Trophoblast cell (in vitro differentiated cells and primary cell): Measurements from ENCODE around the gene CYTIP.

Experiments
- DNase-seq, 2 donors: peaks; one replicate each; pipeline ENCODE4 v3.0.0-alpha.2; 2016
- H2AFZ ChIP-seq: 2 replicates; pipeline ENCODE4 v1.6.1; 2013; ENCODE audit warnings: low read length, moderate library complexity, mild to moderate bottlenecking; ENCODE audit not compliant: insufficient read depth, poor library complexity
- H2AK5ac ChIP-seq: 2 replicates; pipeline ENCODE4 v1.6.1; 2013; ENCODE audit warnings: mild to moderate bottlenecking, low read length
- H2BK120ac ChIP-seq: 2 replicates; pipeline ENCODE4 v1.6.1; 2013; ENCODE audit warnings: low read length, mild to moderate bottlenecking, moderate library complexity; ENCODE audit not compliant: insufficient read depth, poor library complexity
- H2BK12ac ChIP-seq: 2 replicates; pipeline ENCODE4 v1.6.1; 2013; ENCODE audit warnings: mild to moderate bottlenecking, low read length, moderate library complexity
- H2BK5ac ChIP-seq: 2 replicates; pipeline ENCODE4 v1.6.1; 2013; ENCODE audit warnings: low read length, low read depth, moderate library complexity, mild to moderate bottlenecking; ENCODE audit not compliant: poor library complexity
- H3K14ac ChIP-seq: 2 replicates; pipeline ENCODE4 v1.6.1; 2013; ENCODE audit warnings: mild to moderate bottlenecking, low read length
- H3K18ac ChIP-seq: 2 replicates; pipeline ENCODE4 v1.6.1; 2013; ENCODE audit warnings: mild to moderate bottlenecking, low read length
- H3K23ac ChIP-seq: 2 replicates; pipeline ENCODE4 v1.6.1; 2013; ENCODE audit warnings: low read length
- H3K27ac ChIP-seq: 2 replicates; pipeline ENCODE4 v1.5.1; 2013; ENCODE audit warnings: low read depth, mild to moderate bottlenecking, inconsistent platforms, low read length, moderate library complexity
- H3K27me3 ChIP-seq: 2 replicates; pipeline ENCODE4 v1.6.1; 2013; ENCODE audit warnings: inconsistent platforms, mild to moderate bottlenecking, low read length, moderate library complexity; ENCODE audit not compliant: insufficient read depth
- H3K36me3 ChIP-seq, 2 experiments: 1 replicate in 1 of 2; 2 replicates in 1 of 2; pipeline ENCODE4 v1.6.1; 2013; ENCODE audit warnings: low read length in 2 of 2, mild to moderate bottlenecking in 2 of 2, moderate library complexity in 1 of 2; ENCODE audit not compliant: insufficient read depth in 2 of 2, control insufficient read depth in 1 of 2
- H3K4ac ChIP-seq: 2 replicates; pipeline ENCODE4 v1.6.1; 2013; ENCODE audit warnings: low read depth, mild to moderate bottlenecking, low read length, moderate library complexity
- H3K4me1 ChIP-seq, 2 experiments: 1 replicate in 1 of 2; 2 replicates in 1 of 2; pipeline ENCODE4 v1.6.1; 2013; ENCODE audit warnings: low read length in 2 of 2, mild to moderate bottlenecking in 2 of 2, moderate library complexity in 1 of 2; ENCODE audit not compliant: insufficient read depth in 2 of 2, control insufficient read depth in 1 of 2
- H3K4me2 ChIP-seq: 2 replicates; pipeline ENCODE4 v1.6.1; 2013; ENCODE audit warnings: inconsistent platforms, mild to moderate bottlenecking, low read length, moderate library complexity
- H3K4me3 ChIP-seq: 2 replicates; pipeline ENCODE4 v1.5.1; 2013; ENCODE audit warnings: mild to moderate bottlenecking, low read depth, low read length, inconsistent platforms
- H3K79me1 ChIP-seq: one replicate; pipeline ENCODE4 v1.6.1; 2013; ENCODE audit warnings: low read length
- H3K79me2 ChIP-seq: 2 replicates; pipeline ENCODE4 v1.6.1; 2013; ENCODE audit warnings: low read length, mild to moderate bottlenecking; ENCODE audit not compliant: control insufficient read depth, insufficient read depth, poor library complexity
- H3K9ac ChIP-seq: 2 replicates; pipeline ENCODE4 v1.6.1; 2013; ENCODE audit warnings: mild to moderate bottlenecking, low read length
- H3K9me3 ChIP-seq: 2 replicates; pipeline ENCODE4 v1.6.1; 2013; ENCODE audit warnings: low read depth, mild to moderate bottlenecking, control low read depth, inconsistent platforms, low read length; ENCODE audit not compliant: insufficient read depth
- H4K12ac ChIP-seq: 2 replicates; pipeline ENCODE4 v1.6.1; 2013; ENCODE audit warnings: low read depth, mild to moderate bottlenecking, low read length, moderate library complexity
- H4K8ac ChIP-seq: 2 replicates; pipeline ENCODE4 v1.6.1; 2013; ENCODE audit warnings: low read depth, mild to moderate bottlenecking, low read length, moderate library complexity
- H4K91ac ChIP-seq: one replicate; pipeline ENCODE4 v1.6.1; 2013; ENCODE audit warnings: low read depth, mild to moderate bottlenecking, low read length, moderate library complexity
- WGBS: extraction: QIAGEN DNeasy Blood & Tissue Kit; methylation state at CpG from one replicate; pipeline ENCODE4 v1.1.7; 2013; ENCODE audit warnings: missing lambda C conversion rate; ENCODE audit not compliant: insufficient read length, insufficient coverage; ENCODE audit errors: extremely low coverage; 5-methylcytosine and 5-hydroxymethylcytosine counted together

Gene CYTIP

GRCh38 chr2:157473581-157473980 lies 29.7 kb upstream of the CYTIP start:
- Histone ChIP-seq H3K36me3 (no peaks in the 10 kb centered on the region), H3K23ac (no peak overlapping the region), H3K4me2 (no peak overlapping the region), H3K14ac (no peak overlapping the region), H3K4ac (no peak overlapping the region), H4K8ac (no peak overlapping the region), H4K91ac (no peak overlapping the region), H2AK5ac (no peak overlapping the region), H3K79me2 (no peaks in the 10 kb centered on the region), H3K27ac (no peak overlapping the region), H3K27me3 (no peaks in the 10 kb centered on the region), H2BK12ac (no peak overlapping the region), H3K9me3 (no peaks in the 10 kb centered on the region), H4K12ac (no peak overlapping the region), H3K79me1 (no peaks in the 10 kb centered on the region), H3K9ac (no peak overlapping the region), H2BK120ac (no peak overlapping the region), H3K4me3 (no peak overlapping the region), H3K18ac (no peak overlapping the region), H3K4me1 (no peaks in the 10 kb centered on the region), H2AFZ (no peak overlapping the region), H2BK5ac (no peak overlapping the region)
- peak in 1 of 2 donors; percentile 24 for DNase-seq

GRCh38 chr2:157471078-157471477 lies 27.2 kb upstream of the CYTIP start:
- DNase-seq, result no peak
- Histone ChIP-seq H3K9ac (no peak overlapping the region), H3K4me3 (no peak overlapping the region), H2BK120ac (no peak overlapping the region), H3K4me2 (no peak overlapping the region), H3K14ac (no peak overlapping the region), H3K79me1 (no peaks in the 10 kb centered on the region), H3K9me3 (no peaks in the 10 kb centered on the region), H2AFZ (no peak overlapping the region), H3K23ac (no peak overlapping the region), H2BK5ac (no peak overlapping the region), H3K18ac (no peak overlapping the region), H3K79me2 (no peaks in the 10 kb centered on the region), H3K4ac (no peak overlapping the region), H2BK12ac (no peak overlapping the region), H4K8ac (no peak overlapping the region), H3K36me3 (no peaks in the 10 kb centered on the region), H3K4me1 (no peaks in the 10 kb centered on the region), H3K27ac (no peak overlapping the region), H3K27me3 (no peaks in the 10 kb centered on the region), H4K91ac (no peak overlapping the region), H4K12ac (no peak overlapping the region), H2AK5ac (no peak overlapping the region)
- no CpG with 5 or more reads among the region's 3 CpGs for WGBS

GRCh38 chr2:157470321-157470720 lies 26.4 kb upstream of the CYTIP start:
- no peak overlapping the region for H3K4me2 ChIP-seq
- H3K4me3 ChIP-seq, result no peak overlapping the region
- H3K27ac ChIP-seq, result no peak overlapping the region
- H3K79me2 ChIP-seq, result no peaks in the 10 kb centered on the region
- no peak overlapping the region for H4K12ac ChIP-seq
- H3K14ac ChIP-seq, result no peak overlapping the region
- H3K36me3 ChIP-seq, result no peaks in the 10 kb centered on the region
- H2BK120ac ChIP-seq, result no peak overlapping the region
- H3K79me1 ChIP-seq, result no peaks in the 10 kb centered on the region
- H3K18ac ChIP-seq, result no peak overlapping the region
- H3K27me3 ChIP-seq, result no peaks in the 10 kb centered on the region
- no peak overlapping the region for H2AK5ac ChIP-seq
- no peak overlapping the region for H2BK5ac ChIP-seq
- no peak overlapping the region for H2BK12ac ChIP-seq
- H3K9me3 ChIP-seq, result no peaks in the 10 kb centered on the region
- H4K91ac ChIP-seq, result no peak overlapping the region
- H2AFZ ChIP-seq, result no peak overlapping the region
- no peak for DNase-seq
- no peak overlapping the region for H3K4ac ChIP-seq
- peak overlapping the region; percentile 98 for H3K23ac ChIP-seq
- no peak overlapping the region for H4K8ac ChIP-seq
- no peaks in the 10 kb centered on the region for H3K4me1 ChIP-seq
- no peak overlapping the region for H3K9ac ChIP-seq

GRCh38 chr2:157469726-157470125 lies 25.8 kb upstream of the CYTIP start:
- no peak overlapping the region for H2AK5ac ChIP-seq
- H3K4me3 ChIP-seq, result no peak overlapping the region
- no peaks in the 10 kb centered on the region for H3K79me1 ChIP-seq
- H3K18ac ChIP-seq, result no peak overlapping the region
- H4K12ac ChIP-seq, result no peak overlapping the region
- no peaks in the 10 kb centered on the region for H3K27me3 ChIP-seq
- H3K23ac ChIP-seq, result no peak overlapping the region
- H3K9me3 ChIP-seq, result no peaks in the 10 kb centered on the region
- H2BK12ac ChIP-seq, result no peak overlapping the region
- no peaks in the 10 kb centered on the region for H3K4me1 ChIP-seq
- no peak overlapping the region for H2AFZ ChIP-seq
- no peak overlapping the region for H2BK120ac ChIP-seq
- no peaks in the 10 kb centered on the region for H3K79me2 ChIP-seq
- WGBS, result no CpG with 5 or more reads among the region's 1 CpG
- H3K27ac ChIP-seq, result no peak overlapping the region
- no peak for DNase-seq
- H3K4ac ChIP-seq, result no peak overlapping the region
- no peak overlapping the region for H4K91ac ChIP-seq
- no peaks in the 10 kb centered on the region for H3K36me3 ChIP-seq
- H2BK5ac ChIP-seq, result no peak overlapping the region
- H3K9ac ChIP-seq, result no peak overlapping the region
- no peak overlapping the region for H3K14ac ChIP-seq
- no peak overlapping the region for H3K4me2 ChIP-seq
- no peak overlapping the region for H4K8ac ChIP-seq
